Activated T-cell treated with anti-CD3 and anti-CD28 coated beads, Interleukin-2, amount 50 U/mL, for 24 hours (primary cell): ENCODE results near the gene CCDC180.

Source experiments
- DNase-seq: peaks from one replicate; pipeline ENCODE4 v3.0.0-alpha.2; 2020
- H3K27ac Mint-ChIP-seq: 2 replicates; pipeline ENCODE4 v1.8.0; 2020; ENCODE audit warnings: mild to moderate bottlenecking, mixed read lengths
- H3K27me3 Mint-ChIP-seq: 2 replicates; pipeline ENCODE4 v1.8.0; 2020; ENCODE audit warnings: mixed read lengths
- H3K36me3 Mint-ChIP-seq: 2 replicates; pipeline ENCODE4 v1.8.0; 2020; ENCODE audit warnings: low read depth, mixed read lengths
- H3K4me1 Mint-ChIP-seq: 2 replicates; pipeline ENCODE4 v1.8.0; 2020; ENCODE audit warnings: low read depth, mixed read lengths
- H3K4me3 Mint-ChIP-seq: 2 replicates; pipeline ENCODE4 v1.8.0; 2020; ENCODE audit warnings: mild to moderate bottlenecking, moderate library complexity, mixed read lengths
- H3K9me3 Mint-ChIP-seq: 2 replicates; pipeline ENCODE4 v1.8.0; 2020; ENCODE audit warnings: mixed read lengths

Gene CCDC180

DNA sequence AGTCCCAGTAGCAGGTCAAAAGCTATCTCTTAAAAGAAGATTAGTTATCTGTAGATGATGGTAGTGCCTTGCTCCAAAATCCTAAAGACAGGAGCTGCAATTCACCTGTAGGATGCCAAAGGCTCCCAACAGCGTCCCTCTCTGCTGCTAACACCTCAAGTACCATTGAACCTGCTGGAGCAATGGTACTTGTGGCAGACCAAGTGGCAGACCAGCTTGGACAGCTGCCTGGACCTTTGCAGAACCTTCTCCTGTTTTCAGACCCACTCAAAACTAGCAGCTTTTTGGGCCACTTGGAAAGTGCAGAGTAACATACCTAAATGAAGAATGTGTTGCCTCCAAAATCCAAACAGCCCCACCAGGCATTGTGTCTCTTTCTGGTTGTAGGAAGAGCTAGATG is 6.9 kb upstream of the CCDC180 start:
- Mint-ChIP-seq H3K27me3 (peaks cover 12% of the 10 kb centered on the region), H3K9me3 (peaks cover 23% of the 10 kb centered on the region), H3K4me3 (no peak overlapping the region), H3K27ac (no peak overlapping the region), H3K4me1 (peaks cover 5% of the 10 kb centered on the region), H3K36me3 (peaks cover 19% of the 10 kb centered on the region)
- DNase-seq: no peak

DNA sequence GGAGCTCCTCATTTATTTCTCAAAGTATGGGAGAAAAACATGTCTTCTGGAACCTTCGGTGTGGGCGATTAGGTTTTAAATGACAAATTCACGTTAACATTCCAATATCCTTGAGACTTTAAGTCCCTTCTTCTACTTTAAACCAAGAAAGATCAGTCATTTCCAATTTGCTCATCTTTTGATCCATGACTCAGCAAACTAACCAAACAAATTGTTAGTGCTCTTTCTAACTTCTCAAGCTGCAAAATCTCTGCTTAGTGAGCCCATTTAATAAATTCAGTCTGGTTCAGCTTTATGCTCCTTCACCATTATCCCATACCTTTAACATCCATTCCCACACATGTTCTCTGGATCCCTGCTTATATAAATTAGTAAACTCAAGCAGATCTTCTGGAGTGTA is 5.5 kb upstream of the CCDC180 start:
- Mint-ChIP-seq H3K4me3 (no peak overlapping the region), H3K36me3 (peaks cover 6% of the 10 kb centered on the region), H3K9me3 (peaks cover 23% of the 10 kb centered on the region), H3K27me3 (peaks cover 20% of the 10 kb centered on the region), H3K27ac (no peak overlapping the region), H3K4me1 (peaks cover 7% of the 10 kb centered on the region)
- no peak for DNase-seq

DNA sequence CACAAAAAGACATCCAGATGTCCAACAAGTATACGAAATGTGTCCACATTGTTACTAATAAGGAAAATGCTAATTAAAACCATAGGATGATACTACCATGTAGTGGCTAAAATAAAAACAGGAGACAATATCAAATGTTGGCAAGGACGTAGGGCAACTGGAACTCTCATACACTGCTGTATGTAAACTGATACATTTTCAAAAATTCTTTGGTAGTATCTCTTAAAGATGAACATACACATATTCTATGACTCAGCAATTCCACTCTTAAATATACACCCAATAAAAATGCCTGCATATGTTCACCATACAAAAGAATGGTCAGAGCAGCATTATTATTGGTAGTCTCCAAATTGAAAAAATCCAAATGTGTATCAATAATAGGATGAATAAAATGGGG is 2.9 kb upstream of the CCDC180 start:
- H3K9me3 Mint-ChIP-seq: peaks cover 12% of the 10 kb centered on the region
- no peak for DNase-seq
- peaks cover 6% of the 10 kb centered on the region for H3K4me1 Mint-ChIP-seq
- no peak overlapping the region for H3K27ac Mint-ChIP-seq
- no peak overlapping the region for H3K4me3 Mint-ChIP-seq
- H3K36me3 Mint-ChIP-seq: no peaks in the 10 kb centered on the region
- H3K27me3 Mint-ChIP-seq: peaks cover 20% of the 10 kb centered on the region

DNA sequence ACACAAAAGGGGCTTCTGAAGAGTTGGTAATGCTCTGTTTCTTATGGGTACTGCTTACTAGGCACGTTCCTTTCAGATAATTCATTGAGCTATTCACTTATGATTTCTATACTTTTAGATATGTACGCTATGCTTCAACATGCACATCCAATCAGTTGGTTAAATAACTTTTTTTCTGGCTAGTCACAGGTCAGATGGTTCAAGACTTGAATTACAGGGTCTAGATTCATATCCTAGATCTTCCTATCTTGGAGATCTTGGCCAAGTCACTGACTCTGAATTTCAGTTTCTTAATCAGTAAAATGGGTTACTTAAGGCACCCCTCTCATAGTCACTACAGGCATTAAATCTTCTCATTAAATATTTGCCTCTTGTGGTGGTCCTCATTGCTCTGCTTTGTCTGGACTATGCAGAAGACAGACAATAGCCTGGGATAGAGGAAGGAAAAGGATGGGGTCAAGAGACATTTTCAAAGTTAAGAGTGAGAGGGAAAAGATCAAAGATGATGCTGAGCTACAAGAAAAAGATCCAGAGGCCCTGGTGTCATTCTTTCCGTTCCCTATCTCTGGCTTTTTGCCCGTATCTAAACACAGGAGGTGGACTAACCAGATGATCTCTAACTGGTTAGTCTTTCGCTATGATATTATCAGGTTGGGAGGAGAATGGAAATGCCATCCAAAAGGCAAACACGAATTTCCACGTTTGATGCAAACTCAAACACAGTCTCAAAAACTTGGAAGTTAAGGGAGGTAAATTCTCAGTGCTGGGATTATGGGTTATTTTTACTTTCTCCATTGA is 1.8 kb upstream of the CCDC180 start:
- no peak overlapping the region for H3K4me3 Mint-ChIP-seq
- no peaks in the 10 kb centered on the region for H3K36me3 Mint-ChIP-seq
- peaks cover 12% of the 10 kb centered on the region for H3K9me3 Mint-ChIP-seq
- peaks cover 20% of the 10 kb centered on the region for H3K27me3 Mint-ChIP-seq
- DNase-seq: no peak
- H3K27ac Mint-ChIP-seq: no peak overlapping the region
- H3K4me1 Mint-ChIP-seq: peaks cover 2% of the 10 kb centered on the region

DNA sequence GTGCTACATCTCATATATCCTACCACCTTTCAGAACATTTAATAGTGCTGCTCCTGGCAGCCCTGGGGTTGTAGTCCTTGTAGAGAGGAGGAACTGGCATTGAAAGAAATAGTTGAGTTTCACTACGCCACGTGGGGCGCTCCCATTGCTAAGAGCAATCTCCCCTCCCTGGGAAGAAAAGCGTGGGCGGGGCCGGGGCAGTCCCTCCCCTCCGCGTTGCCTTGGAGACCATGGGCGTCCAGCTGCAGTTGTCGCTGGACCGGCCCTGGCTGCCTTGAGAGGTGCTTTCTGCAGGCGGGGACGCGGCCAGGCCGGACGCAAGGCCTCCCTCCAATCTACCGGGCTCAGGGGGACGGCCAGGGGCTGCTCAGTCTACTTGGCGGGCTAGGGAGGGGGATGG is 368 bp upstream of the CCDC180 start:
- Mint-ChIP-seq H3K27me3 (peaks cover 20% of the 10 kb centered on the region), H3K4me3 (no peak overlapping the region), H3K27ac (no peak overlapping the region), H3K4me1 (peaks cover 2% of the 10 kb centered on the region), H3K36me3 (no peaks in the 10 kb centered on the region), H3K9me3 (peaks cover 8% of the 10 kb centered on the region)
- DNase-seq: no peak

DNA sequence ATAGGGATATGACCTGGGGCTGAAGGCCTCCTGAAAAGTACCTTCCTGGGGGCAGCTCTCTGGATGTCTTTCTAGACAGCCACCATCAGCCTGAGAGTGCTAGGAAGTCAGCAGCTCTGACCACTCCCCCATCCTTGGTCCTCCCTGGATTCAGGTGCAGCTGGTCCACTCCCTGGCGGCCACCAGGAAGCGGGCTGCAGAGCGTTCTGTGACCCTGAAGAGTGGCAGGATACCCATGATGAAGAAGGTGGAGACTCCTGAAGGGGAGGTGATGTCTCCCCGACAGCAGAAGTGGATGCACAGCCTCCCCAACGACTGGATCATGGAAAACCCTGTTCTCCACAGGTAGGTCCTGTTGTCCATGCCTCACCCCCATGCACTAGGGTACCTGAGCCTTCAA is 1.8 kb downstream of the CCDC180 start:
- Mint-ChIP-seq H3K9me3 (peaks cover 3% of the 10 kb centered on the region), H3K36me3 (peaks cover 11% of the 10 kb centered on the region)

DNA sequence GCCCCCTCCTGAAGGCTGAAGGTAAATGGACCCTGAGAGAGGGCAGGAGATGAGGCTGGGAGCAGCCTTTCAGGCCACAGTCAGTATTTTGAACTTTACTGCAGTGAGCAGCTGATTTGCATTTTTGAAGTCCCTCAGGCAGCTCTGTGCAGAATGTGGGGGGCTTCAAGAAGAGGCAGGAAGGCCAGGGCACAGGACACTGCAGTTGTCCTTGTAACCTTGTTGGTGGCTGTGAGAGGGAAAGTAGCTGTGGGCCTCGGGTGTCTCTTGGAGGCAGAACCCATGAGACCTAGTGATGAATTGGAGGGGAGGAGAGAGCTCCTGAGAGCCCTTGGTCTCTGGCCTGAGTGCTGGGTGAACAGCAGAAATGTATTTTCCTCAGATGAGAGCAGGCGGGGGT is 2.6 kb downstream of the CCDC180 start:
- peaks cover 14% of the 10 kb centered on the region for H3K27me3 Mint-ChIP-seq
- H3K4me3 Mint-ChIP-seq: no peak overlapping the region
- H3K27ac Mint-ChIP-seq: no peak overlapping the region
- DNase-seq: no peak
- peaks cover 16% of the 10 kb centered on the region for H3K36me3 Mint-ChIP-seq
- peaks cover 2% of the 10 kb centered on the region for H3K4me1 Mint-ChIP-seq
- H3K9me3 Mint-ChIP-seq: no peaks in the 10 kb centered on the region

More for the DNA sequence above, 1.8 kb downstream of the CCDC180 start:
- H3K27me3 Mint-ChIP-seq: peaks cover 16% of the 10 kb centered on the region
- no peak overlapping the region for H3K27ac Mint-ChIP-seq
- H3K4me1 Mint-ChIP-seq: peaks cover 2% of the 10 kb centered on the region
- H3K4me3 Mint-ChIP-seq: no peak overlapping the region
- no peak for DNase-seq

DNA sequence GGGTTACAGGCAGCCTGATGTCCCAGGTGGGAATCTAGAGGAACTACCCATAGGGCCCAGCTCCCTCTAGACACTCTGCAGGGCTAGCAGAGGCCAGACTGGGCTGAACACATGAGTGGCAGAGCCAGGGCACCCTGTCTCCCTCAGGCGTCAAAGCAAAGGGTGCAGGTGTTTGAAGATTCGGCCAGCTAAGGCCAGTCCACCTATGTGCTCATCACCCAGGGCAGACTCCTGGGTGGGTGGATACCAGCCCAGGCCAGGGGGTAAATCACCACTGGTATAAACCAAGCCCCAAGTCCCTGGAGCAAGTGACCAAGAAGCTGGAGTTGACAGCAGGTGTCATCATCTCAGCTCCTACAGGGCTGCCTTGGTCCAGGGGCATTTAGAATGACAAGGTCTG is 3.4 kb downstream of the CCDC180 start:
- peaks cover 19% of the 10 kb centered on the region for H3K36me3 Mint-ChIP-seq
- peaks cover 2% of the 10 kb centered on the region for H3K4me1 Mint-ChIP-seq
- H3K27me3 Mint-ChIP-seq: peaks cover 5% of the 10 kb centered on the region
- H3K27ac Mint-ChIP-seq: no peak overlapping the region
- no peak for DNase-seq
- no peak overlapping the region for H3K4me3 Mint-ChIP-seq
- no peaks in the 10 kb centered on the region for H3K9me3 Mint-ChIP-seq

DNA sequence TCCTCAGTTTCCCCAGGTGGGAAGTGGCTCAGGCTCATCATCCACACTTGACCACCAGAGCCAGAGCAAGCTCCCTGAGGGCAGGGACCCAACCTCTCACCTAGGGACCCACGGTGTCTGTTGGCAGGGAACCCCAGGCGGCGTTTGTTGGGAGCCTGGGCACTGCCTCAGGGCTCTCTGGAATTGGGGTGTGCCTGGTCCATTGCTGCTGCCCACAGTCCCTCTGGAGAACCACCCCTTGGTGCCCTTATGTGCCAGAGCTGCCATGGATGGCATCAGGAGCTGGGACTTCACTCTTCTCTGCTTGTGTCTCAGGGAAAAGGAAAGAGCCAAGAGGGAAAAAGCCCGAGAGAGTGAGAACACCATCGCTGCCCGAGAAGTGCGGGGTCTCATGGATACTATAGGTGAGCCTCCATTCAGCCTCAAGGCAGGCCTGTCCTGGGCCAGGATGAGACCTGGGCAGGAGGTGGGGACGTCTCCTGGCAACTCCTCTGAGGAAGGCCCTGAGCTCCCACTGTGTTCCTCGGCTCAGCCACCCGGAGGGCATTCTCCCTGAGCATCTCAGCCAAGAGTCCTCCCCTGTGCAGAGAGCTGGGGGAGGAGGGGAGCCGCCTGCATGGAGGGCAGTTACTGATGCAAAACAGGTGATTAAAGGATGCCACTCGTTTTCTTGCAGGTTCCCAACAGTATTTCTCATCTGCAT is 4.5 kb downstream of the CCDC180 start:
- Mint-ChIP-seq H3K36me3 (peaks cover 22% of the 10 kb centered on the region), H3K27me3 (no peaks in the 10 kb centered on the region), H3K4me3 (no peak overlapping the region), H3K9me3 (no peaks in the 10 kb centered on the region), H3K27ac (no peak overlapping the region), H3K4me1 (peaks cover under 1% of the 10 kb centered on the region)
- no peak for DNase-seq

DNA sequence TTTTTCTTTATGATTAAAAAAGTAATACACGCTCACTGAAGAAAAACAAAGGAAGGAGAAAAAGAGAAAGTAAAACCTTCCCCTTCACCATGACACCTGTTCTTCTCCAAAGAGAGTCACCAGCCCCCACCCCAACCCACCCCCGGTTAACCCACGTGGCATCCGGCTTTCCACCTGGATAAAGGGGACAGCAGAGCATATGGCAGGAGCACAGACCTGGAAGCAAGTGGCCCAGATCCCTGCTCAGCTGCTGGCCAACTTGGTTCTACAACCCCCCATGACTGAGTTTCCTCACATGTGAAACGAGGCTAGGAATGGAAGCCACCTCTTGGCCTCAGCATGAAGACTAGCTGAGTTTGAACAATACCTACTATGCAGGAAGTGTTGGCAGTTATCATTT is 5.1 kb downstream of the CCDC180 start:
- Mint-ChIP-seq H3K27ac (no peak overlapping the region), H3K36me3 (peaks cover 27% of the 10 kb centered on the region)
- DNase-seq: no peak

DNA sequence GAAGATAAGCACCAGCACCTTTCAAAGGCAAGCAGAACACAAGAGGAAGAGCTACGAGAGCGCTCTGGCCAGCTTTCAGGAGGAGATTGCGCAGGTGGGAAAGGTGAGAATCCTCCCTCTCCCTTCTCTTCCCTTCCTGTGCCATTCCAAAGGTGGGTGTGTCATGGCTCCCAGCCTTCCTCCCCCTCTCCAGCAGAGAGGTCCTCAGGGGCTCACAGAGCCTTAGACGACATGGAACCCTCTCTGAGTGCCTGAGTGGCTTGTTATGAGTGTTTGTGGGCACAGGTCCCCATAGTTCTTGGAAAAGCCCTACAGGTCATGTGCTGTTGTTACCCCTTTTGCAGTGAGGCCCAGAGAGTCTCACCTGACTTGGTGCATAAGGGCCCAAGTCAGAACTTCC is 5.8 kb downstream of the CCDC180 start:
- Mint-ChIP-seq H3K36me3 (peaks cover 30% of the 10 kb centered on the region), H3K9me3 (no peaks in the 10 kb centered on the region), H3K27me3 (no peaks in the 10 kb centered on the region), H3K4me1 (no peaks in the 10 kb centered on the region), H3K27ac (no peak overlapping the region), H3K4me3 (no peak overlapping the region)
- DNase-seq: no peak

More for the DNA sequence above, 5.1 kb downstream of the CCDC180 start:
- Mint-ChIP-seq H3K27me3 (no peaks in the 10 kb centered on the region), H3K4me3 (no peak overlapping the region), H3K9me3 (no peaks in the 10 kb centered on the region), H3K4me1 (no peaks in the 10 kb centered on the region)

DNA sequence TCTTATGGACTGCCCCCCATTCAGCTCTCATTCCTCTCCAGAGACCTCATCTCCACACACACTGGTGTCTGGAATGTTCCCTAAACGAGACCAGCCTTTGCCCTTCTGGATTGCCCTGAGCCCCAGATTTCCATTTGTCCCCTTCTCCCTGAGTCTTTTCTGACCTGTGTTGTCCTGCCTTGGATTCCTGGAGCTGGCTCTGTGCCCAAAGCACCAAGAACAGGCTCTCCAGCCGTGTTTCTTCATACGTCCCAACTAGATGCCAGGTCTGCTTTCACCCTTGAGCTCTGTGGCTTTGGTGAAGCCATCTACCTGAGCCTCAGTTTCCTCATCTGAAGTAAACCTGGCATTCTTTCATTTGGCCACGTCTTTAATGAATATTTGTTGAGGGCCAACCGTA is 6.3 kb downstream of the CCDC180 start:
- H3K4me3 Mint-ChIP-seq: no peak overlapping the region
- no peaks in the 10 kb centered on the region for H3K9me3 Mint-ChIP-seq
- no peak for DNase-seq
- peaks cover 33% of the 10 kb centered on the region for H3K36me3 Mint-ChIP-seq
- no peaks in the 10 kb centered on the region for H3K27me3 Mint-ChIP-seq
- H3K4me1 Mint-ChIP-seq: peaks cover 3% of the 10 kb centered on the region
- H3K27ac Mint-ChIP-seq: no peak overlapping the region

DNA sequence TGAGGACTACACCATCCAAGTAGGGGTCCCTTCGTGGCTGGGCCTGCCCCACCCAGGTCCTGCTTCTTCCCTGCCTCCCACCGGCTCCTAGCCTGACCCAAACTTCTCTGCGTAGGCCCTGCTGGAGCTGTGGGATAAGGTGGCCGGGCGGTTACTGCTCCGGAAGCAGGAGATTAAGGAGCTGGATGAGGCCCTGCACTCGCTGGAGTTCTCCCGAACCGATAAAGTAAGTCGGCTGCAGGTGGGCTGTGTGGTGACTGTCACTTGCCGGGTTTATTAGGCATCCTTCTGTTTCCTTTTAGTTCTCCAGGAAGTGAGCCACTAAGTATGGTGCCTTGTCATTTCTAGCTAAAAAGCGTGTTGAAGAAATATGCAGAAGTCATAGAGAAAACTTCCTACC is 7.0 kb downstream of the CCDC180 start:
- no peaks in the 10 kb centered on the region for H3K9me3 Mint-ChIP-seq
- peaks cover 8% of the 10 kb centered on the region for H3K4me1 Mint-ChIP-seq
- H3K27ac Mint-ChIP-seq: no peak overlapping the region
- no peak overlapping the region for H3K4me3 Mint-ChIP-seq
- H3K36me3 Mint-ChIP-seq: peaks cover 34% of the 10 kb centered on the region
- DNase-seq: no peak
- no peaks in the 10 kb centered on the region for H3K27me3 Mint-ChIP-seq

DNA sequence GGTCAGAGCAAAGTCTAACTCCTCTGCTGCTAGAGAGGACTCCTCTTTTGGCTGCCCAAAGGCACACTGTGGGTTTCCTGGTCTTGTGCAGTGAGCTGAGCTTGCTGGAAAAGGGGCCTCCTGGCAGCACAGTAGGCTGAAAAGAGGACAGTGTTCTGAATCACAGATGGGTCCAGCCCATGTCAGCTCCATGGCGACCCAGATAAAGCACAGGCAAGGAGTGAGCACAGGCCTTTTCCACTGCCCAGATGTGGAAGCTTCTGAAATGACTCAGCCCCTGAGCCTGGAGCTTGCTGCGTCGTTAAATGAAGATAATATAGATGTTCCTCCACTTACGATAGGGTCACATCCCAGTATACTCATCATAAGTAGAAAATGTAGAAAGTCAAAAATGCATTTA is 8.1 kb downstream of the CCDC180 start:
- DNase-seq: no peak
- Mint-ChIP-seq H3K27me3 (no peaks in the 10 kb centered on the region), H3K27ac (no peak overlapping the region), H3K4me1 (peaks cover 9% of the 10 kb centered on the region), H3K36me3 (peaks cover 39% of the 10 kb centered on the region), H3K9me3 (no peaks in the 10 kb centered on the region), H3K4me3 (no peak overlapping the region)

DNA sequence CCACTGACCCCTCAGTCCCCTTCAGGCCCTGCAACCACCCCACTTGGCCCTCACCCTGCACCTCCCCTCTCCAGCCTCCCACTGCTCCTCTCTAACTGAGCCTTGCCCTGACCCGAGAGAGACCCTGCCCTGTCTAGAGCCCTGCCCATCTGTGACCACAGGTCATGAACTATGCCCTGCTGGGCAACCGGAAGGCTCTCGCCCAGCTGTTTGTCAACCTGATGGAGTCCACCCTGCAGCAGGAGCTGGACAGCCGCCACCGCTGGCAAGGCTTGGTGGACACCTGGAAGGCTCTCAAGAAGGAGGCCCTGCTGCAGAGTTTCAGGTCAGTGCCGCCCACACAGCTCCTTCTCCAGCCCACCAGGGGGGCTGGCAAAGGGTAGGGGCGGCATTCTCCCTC is 9.4 kb downstream of the CCDC180 start:
- Mint-ChIP-seq H3K27me3 (no peaks in the 10 kb centered on the region), H3K9me3 (no peaks in the 10 kb centered on the region), H3K4me1 (peaks cover 9% of the 10 kb centered on the region), H3K4me3 (no peak overlapping the region), H3K27ac (no peak overlapping the region), H3K36me3 (peaks cover 39% of the 10 kb centered on the region)
- no peak for DNase-seq
